ENCODE data around the gene MYT1.
A peak's percentile ranks its signal among the peaks of the same experiment; 100 is the strongest.

MYT1 gene

GRCh38 chr20:64253443-64253842 is 89.2 kb downstream of the MYT1 start:
- DNase-seq, result no peak

GRCh38 chr20:64254156-64254555 is 89.9 kb downstream of the MYT1 start:
- no peak for DNase-seq

- DNase-seq, result no peak
Measured at GRCh38 chr20:64254571-64255360, 90.5 kb downstream of the MYT1 start.

GRCh38 chr20:64255361-64256281 is 91.4 kb downstream of the MYT1 start, which contains the start of gene PCMTD2:
PCMTD2 (plus strand) TSS chr20:64255748; CDS start chr20:64259966, 4,218 bp downstream.
- peak; percentile 82 for DNase-seq

- no peak for DNase-seq
Measured at GRCh38 chr20:64256282-64256935, 92.2 kb downstream of the MYT1 start.

GRCh38 chr20:64257107-64257757 is 93.0 kb downstream of the MYT1 start:
- DNase-seq, result no peak

- no peak for DNase-seq
Measured at GRCh38 chr20:64258071-64258823, 94.0 kb downstream of the MYT1 start.

- DNase-seq, result no peak
Measured at GRCh38 chr20:64260239-64260638, 96.0 kb downstream of the MYT1 start.

- peak; percentile 6 for DNase-seq
Measured at GRCh38 chr20:64261138-64261537, 96.9 kb downstream of the MYT1 start.

GRCh38 chr20:64264091-64264490 is 99.8 kb downstream of the MYT1 start:
- DNase-seq, result no peak

GRCh38 chr20:64265201-64265600 is 100.9 kb downstream of the MYT1 start:
- no peak for DNase-seq

GRCh38 chr20:64266988-64267387 is 102.7 kb downstream of the MYT1 start:
- DNase-seq, result no peak

GRCh38 chr20:64268174-64268573 is 103.9 kb downstream of the MYT1 start:
- no peak for DNase-seq

- DNase-seq, result no peak
Measured at GRCh38 chr20:64269604-64270411, 105.6 kb downstream of the MYT1 start.

GRCh38 chr20:64271636-64272035 is 107.4 kb downstream of the MYT1 start:
- no peak for DNase-seq

- DNase-seq, result no peak
Measured at GRCh38 chr20:64273109-64273508, 108.9 kb downstream of the MYT1 start.

GRCh38 chr20:64276817-64277216 is 112.6 kb downstream of the MYT1 start:
- no peak for DNase-seq

- no peak for DNase-seq
Measured at GRCh38 chr20:64277571-64278316, 113.5 kb downstream of the MYT1 start.

- DNase-seq, result no peak
Measured at GRCh38 chr20:64278317-64278681, 114.0 kb downstream of the MYT1 start.

GRCh38 chr20:64279826-64280459 is 115.7 kb downstream of the MYT1 start:
- no peak for DNase-seq
